Fibroblast of lung (primary cell): ENCODE measurements around the gene SRRM3. TPM values are rescaled to one million over a fixed set of nuclear protein-coding genes. Genes with fewer than 3 reads are reported as not detected.
"Not testable (repeated sequence)": the region's sequence is repeated elsewhere in the genome, so short reads cannot be mapped to it uniquely, and the experiment has no call there.

Experiments used
- DNase-seq, 2 donors: peaks; one replicate each; pipeline versions ENCODE4 v3.0.0 to v3.0.0-alpha.2; 2010; ENCODE audit warnings: low read depth in 2 of 2
- H2AFZ ChIP-seq: 2 replicates; pipeline ENCODE4 v1.5.1; 2012; ENCODE audit warnings: low read length, control low read depth, inconsistent platforms
- H3K27ac ChIP-seq: 2 replicates; pipeline ENCODE4 v1.5.1; 2011; ENCODE audit warnings: low read length, control low read depth; ENCODE audit not compliant: insufficient read depth
- H3K27me3 ChIP-seq: 2 replicates; pipeline ENCODE4 v1.5.1; 2011; ENCODE audit warnings: mild to moderate bottlenecking, low read length; ENCODE audit not compliant: control insufficient read depth, insufficient read depth
- H3K36me3 ChIP-seq: 2 replicates; pipeline ENCODE4 v1.5.1; 2011; ENCODE audit warnings: low read length; ENCODE audit not compliant: control insufficient read depth, insufficient read depth
- H3K4me1 ChIP-seq: 2 replicates; pipeline ENCODE4 v1.5.1; 2011; ENCODE audit warnings: low read length; ENCODE audit not compliant: control insufficient read depth, insufficient read depth; ENCODE audit errors: extremely low read depth
- H3K4me2 ChIP-seq: 2 replicates; pipeline ENCODE4 v1.5.1; 2011; ENCODE audit warnings: low read length, control low read depth; ENCODE audit not compliant: insufficient read depth; ENCODE audit errors: extremely low read depth
- H3K4me3 ChIP-seq, 4 experiments: fragments of 200-600 bp in 1 of 4; sonication (generic) in 1 of 4; replicated peaks in 1 of 4; 2 replicates each; pipeline ENCODE4 v1.5.1; 2011 to 2016; ENCODE audit warnings: low read length in 4 of 4, low read depth in 3 of 4, mild to moderate bottlenecking in 3 of 4, control low read depth in 2 of 4, inconsistent platforms in 1 of 4, mixed read lengths in 1 of 4; ENCODE audit not compliant: insufficient read depth in 1 of 4; ENCODE audit errors: control extremely low read depth in 1 of 4
- H3K79me2 ChIP-seq: 2 replicates; pipeline ENCODE4 v1.5.1; 2012; ENCODE audit warnings: mild to moderate bottlenecking, low read length, inconsistent platforms; ENCODE audit not compliant: control insufficient read depth, insufficient read depth
- H3K9ac ChIP-seq: 2 replicates; pipeline ENCODE4 v1.5.1; 2011; ENCODE audit warnings: mild to moderate bottlenecking, low read length, control low read depth; ENCODE audit not compliant: insufficient read depth
- H3K9me3 ChIP-seq: 2 replicates; pipeline ENCODE4 v1.5.1; 2012; ENCODE audit warnings: low read depth, low read length; ENCODE audit not compliant: control insufficient read depth, insufficient read depth
- H4K20me1 ChIP-seq: 2 replicates; pipeline ENCODE4 v1.5.1; 2011; ENCODE audit warnings: low read length; ENCODE audit not compliant: control insufficient read depth, insufficient read depth; ENCODE audit errors: extremely low read depth
- EZH2 ChIP-seq: IDR thresholded peaks from 2 replicates; pipeline ENCODE4 v1.5.1; 2012; ENCODE audit warnings: low read length, control low read depth, mild to moderate bottlenecking; ENCODE audit errors: missing control alignments
- polyA plus RNA-seq, 2 donors: library from polyadenylated mRNA; depleted of rRNA in 1 of 2; stranded (reverse) in 1 of 2; unstranded in 1 of 2; fragments of >200 nt; gene quantifications; 2 replicates each; pipeline ENCODE4 v1.2.1, GENCODE V29; 2011 to 2012; ENCODE audit warnings: missing spikeins in 1 of 2
- total RNA-seq: library from RNA; depleted of rRNA; stranded (reverse); fragments of >200 nt; gene quantifications from 2 replicates; pipeline ENCODE4 v1.2.1, GENCODE V29; 2014
- TF ChIP-seq, protein P1 (sequence below), 2 donors: IDR thresholded peaks in 1 of 2; conservative IDR thresholded peaks in 1 of 2; 1 replicate in 1 of 2; 2 replicates in 1 of 2; pipeline ENCODE4 v1.5.1; 2011 to 2012; ENCODE audit warnings: low read length in 2 of 2, control low read depth in 1 of 2, inconsistent platforms in 1 of 2, low read depth in 1 of 2, mild to moderate bottlenecking in 1 of 2

Gene SRRM3
- total and polyA plus RNA-seq, 2 donors (not counting 1 experiment from before 2014, with no cell fraction given): 0.40 to 1.7 TPM

- Histone ChIP-seq H3K36me3 (no peaks in the 10 kb centered on the region), H3K27ac (no peak overlapping the region)
- DNase-seq: no peak
Observed at GRCh38 chr7:76173566-76174205, 28.0 kb upstream of the SRRM3 start.

GRCh38 chr7:76176951-76177350, 24.7 kb upstream of the SRRM3 start:
- H4K20me1 ChIP-seq, H3K27ac ChIP-seq, H3K79me2 ChIP-seq, H3K36me3 ChIP-seq, H3K9ac ChIP-seq, H3K4me1 ChIP-seq, H3K4me2 ChIP-seq, H3K27me3 ChIP-seq, H3K9me3 ChIP-seq, H2AFZ ChIP-seq, DNase-seq, H3K4me3 ChIP-seq: not testable (repeated sequence)

More at GRCh38 chr7:76173566-76174205, 28.0 kb upstream of the SRRM3 start:
- H2AFZ ChIP-seq: no peak overlapping the region
- no peaks in the 10 kb centered on the region for H4K20me1 ChIP-seq
- no peak overlapping the region for H3K9ac ChIP-seq
- no peak overlapping the region for H3K4me2 ChIP-seq
- no peaks in the 10 kb centered on the region for H3K9me3 ChIP-seq
- H3K79me2 ChIP-seq: no peaks in the 10 kb centered on the region
- H3K27me3 ChIP-seq: no peaks in the 10 kb centered on the region
- no peak for TF ChIP-seq EZH2
- TF ChIP-seq, protein P1, sequence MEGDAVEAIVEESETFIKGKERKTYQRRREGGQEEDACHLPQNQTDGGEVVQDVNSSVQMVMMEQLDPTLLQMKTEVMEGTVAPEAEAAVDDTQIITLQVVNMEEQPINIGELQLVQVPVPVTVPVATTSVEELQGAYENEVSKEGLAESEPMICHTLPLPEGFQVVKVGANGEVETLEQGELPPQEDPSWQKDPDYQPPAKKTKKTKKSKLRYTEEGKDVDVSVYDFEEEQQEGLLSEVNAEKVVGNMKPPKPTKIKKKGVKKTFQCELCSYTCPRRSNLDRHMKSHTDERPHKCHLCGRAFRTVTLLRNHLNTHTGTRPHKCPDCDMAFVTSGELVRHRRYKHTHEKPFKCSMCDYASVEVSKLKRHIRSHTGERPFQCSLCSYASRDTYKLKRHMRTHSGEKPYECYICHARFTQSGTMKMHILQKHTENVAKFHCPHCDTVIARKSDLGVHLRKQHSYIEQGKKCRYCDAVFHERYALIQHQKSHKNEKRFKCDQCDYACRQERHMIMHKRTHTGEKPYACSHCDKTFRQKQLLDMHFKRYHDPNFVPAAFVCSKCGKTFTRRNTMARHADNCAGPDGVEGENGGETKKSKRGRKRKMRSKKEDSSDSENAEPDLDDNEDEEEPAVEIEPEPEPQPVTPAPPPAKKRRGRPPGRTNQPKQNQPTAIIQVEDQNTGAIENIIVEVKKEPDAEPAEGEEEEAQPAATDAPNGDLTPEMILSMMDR (conservative IDR thresholded peaks at IDR 0.05 in 1 of 2, IDR thresholded peaks at IDR 0.05 in 1 of 2; ENCODE audit: low read depth in 1 of 2, low read length in 2 of 2): no peak
- H3K4me1 ChIP-seq: peaks cover 2% of the 10 kb centered on the region
- no peak overlapping the region for H3K4me3 ChIP-seq

GRCh38 chr7:76179686-76180085, 22.0 kb upstream of the SRRM3 start:
- H2AFZ ChIP-seq: no peak overlapping the region
- no peak overlapping the region for H3K9ac ChIP-seq
- no peaks in the 10 kb centered on the region for H4K20me1 ChIP-seq
- H3K4me2 ChIP-seq: no peak overlapping the region
- peaks cover 2% of the 10 kb centered on the region for H3K4me1 ChIP-seq
- H3K79me2 ChIP-seq: no peaks in the 10 kb centered on the region
- H3K9me3 ChIP-seq: no peaks in the 10 kb centered on the region
- H3K27me3 ChIP-seq: no peaks in the 10 kb centered on the region
- no peak for TF ChIP-seq EZH2
- TF ChIP-seq, protein P1 (conservative IDR thresholded peaks at IDR 0.05 in 1 of 2, IDR thresholded peaks at IDR 0.05 in 1 of 2; ENCODE audit: low read depth in 1 of 2, low read length in 2 of 2): no peak
- no peak overlapping the region for H3K4me3 ChIP-seq
- H3K36me3 ChIP-seq: no peaks in the 10 kb centered on the region
- no peak overlapping the region for H3K27ac ChIP-seq
- DNase-seq: no peak
